ENCODE data around the gene GPR31. TPM values are rescaled to one million over a fixed set of nuclear protein-coding genes. Genes with fewer than 3 reads are reported as not detected.
A peak's percentile ranks its signal among the peaks of the same experiment; 100 is the strongest.
"Not testable (repeated sequence)": the region's sequence is repeated elsewhere in the genome, so short reads cannot be mapped to it uniquely, and the experiment has no call there.

Gene GPR31
- not detected in 2 replicates for total RNA-seq (2014; rRNA removed; shearing (Covaris generic))

- DNase-seq (ENCODE audit: low read depth), result no peak
Measured at GRCh38 chr6:167157863-167158262, at the start of gene GPR31. Gene GPR31 (minus strand): TSS chr6:167157980. CDS start chr6:167157831, 149 bp downstream.

DNA sequence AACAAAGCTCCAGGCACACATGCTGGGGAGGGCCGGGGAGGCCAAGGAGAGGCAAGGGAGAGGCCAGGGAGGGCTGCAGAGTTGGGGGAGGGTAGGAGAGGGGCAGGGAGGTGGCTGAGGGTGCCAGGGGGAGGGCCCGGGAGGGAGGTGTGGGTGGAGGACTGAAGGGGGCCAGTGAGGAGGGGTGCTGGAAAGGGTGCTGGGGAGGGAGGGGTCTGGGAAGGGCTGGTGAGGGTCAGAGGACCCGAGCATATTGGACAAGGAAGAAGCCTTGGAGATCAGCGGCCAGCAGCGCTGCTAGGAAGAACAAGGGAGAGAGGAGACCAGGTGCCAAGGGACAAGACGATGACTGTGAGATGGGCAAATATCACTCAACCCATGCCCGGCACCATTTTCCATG is 49.7 kb upstream of the GPR31 start:
- DNase-seq (ENCODE audit: low read depth), result no peak

GRCh38 chr6:167205316-167205715 is 47.5 kb upstream of the GPR31 start:
- DNase-seq (ENCODE audit: low read depth), result not testable (repeated sequence)

GRCh38 chr6:167204059-167204348 is 46.2 kb upstream of the GPR31 start:
- peak; percentile 84 for DNase-seq (ENCODE audit: low read depth)

- DNase-seq (ENCODE audit: low read depth), result peak; percentile 35
Measured at GRCh38 chr6:167203261-167204058, 45.7 kb upstream of the GPR31 start.

DNA sequence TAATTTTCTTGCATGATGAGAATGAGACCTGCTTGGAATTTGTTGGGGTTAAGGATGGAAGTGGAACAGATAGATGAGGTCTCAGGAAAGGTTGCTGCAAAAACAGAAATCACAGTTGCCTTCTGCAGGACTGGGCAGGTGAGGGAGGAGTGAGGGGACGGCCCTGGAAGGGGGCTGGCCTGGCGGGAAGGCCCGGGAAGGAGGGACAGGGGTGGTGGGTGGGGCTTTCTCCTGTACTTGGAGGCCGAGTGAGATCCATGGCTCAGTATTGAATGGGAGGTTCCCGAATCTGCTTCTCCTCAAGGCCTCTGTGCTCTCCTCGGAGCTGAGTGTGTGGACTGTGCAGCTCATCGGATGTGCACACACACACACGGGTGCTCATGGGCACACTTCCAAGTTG is 44.8 kb upstream of the GPR31 start:
- DNase-seq (ENCODE audit: low read depth), result not testable (repeated sequence)

DNA sequence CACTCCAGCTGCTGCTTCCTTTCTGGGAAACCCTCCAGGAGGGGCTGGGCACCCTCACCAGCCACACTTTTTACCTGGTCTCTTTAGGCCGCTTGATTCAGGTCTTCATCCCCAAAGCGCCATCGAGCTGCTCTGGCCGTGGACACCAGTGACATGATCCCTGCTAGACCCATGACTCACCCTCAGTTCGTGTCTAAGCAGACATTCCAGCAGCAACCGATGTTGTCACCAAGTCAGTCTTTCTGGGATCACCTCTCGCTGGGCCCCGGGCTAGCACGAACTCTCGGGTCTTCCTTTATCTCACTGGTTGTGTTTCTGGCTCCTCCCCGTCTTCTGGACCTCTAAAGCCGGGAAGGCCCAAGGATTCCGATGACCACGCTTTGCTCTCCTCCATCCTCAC is 43.0 kb upstream of the GPR31 start:
- no peak for DNase-seq (ENCODE audit: low read depth)

DNA sequence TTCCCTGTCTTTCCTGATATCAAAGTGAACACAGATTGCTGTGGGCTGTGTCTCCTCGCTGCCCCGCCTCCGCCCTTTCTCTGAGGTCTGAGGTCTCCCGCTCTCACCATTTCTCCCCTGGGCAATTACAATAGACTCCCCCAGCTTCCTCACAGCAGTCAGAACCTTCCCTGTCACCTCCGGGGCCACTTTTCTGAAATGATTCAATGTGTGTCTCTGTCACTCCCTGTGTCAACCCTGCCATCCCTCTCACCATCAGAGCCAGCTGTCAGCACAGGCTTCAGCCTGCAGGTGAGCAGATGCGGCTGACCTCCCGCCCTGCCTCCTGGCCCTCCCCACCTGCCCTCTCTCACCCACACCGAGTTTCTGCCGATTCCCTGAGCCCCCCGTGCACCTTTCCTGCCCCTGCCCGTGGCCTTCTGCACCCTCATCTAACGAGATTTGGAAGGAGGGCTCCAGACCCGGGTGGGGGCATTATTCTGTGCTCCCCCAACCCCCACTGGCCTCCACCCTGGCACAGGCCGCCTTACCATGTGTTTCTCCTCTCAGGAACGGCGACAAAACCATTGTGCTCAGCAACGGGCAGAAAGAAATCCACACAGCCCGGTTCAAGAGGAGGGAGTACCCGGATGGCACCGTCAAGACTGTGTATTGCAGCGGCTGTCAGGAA is 38.3 kb upstream of the GPR31 start:
- not testable (repeated sequence) for DNase-seq (ENCODE audit: low read depth)

- not testable (repeated sequence) for DNase-seq (ENCODE audit: low read depth)
Measured at GRCh38 chr6:167193515-167194125, 35.8 kb upstream of the GPR31 start.

GRCh38 chr6:167191043-167191583 is 33.3 kb upstream of the GPR31 start:
- not testable (repeated sequence) for DNase-seq (ENCODE audit: low read depth)

DNA sequence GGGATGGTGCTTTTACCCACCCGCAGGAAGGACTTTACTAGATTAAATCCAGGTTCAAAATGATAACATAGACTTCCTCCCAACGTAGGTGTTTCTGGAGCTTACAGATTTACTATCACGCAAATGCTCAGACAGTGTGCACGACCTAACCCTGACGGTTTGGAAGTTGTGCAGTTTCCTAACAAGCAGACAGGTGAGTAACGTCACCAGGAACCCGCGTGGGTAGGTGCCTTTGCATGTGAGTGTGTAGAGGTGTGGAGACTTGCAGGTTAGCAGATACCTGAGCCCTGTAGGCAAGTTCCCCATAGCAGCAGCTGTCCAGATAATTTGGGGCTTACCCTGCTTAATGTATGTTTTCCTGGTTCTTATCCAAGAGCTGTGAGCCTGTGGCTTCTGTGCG is 29.5 kb upstream of the GPR31 start:
- DNase-seq (ENCODE audit: low read depth), result not testable (repeated sequence)

DNA sequence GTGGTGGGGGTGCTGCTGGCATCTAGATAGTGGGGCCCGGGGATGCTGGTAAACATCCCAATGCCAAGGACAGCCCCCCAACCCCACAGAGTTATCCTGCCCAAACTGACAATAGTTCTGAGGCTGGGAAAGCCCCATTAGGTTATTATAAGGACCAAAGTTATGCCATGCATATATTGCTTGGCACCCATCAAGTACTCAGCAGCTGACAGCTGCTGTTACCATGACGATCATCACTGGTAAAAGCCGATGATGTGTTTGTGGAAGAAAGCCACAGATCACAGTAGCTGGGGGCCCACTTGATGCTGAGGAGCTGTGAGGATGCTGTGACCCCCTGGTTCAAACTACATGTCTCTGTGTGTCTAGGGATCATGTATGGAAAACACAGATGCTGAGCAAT is 27.3 kb upstream of the GPR31 start:
- DNase-seq (ENCODE audit: low read depth), result not testable (repeated sequence)

DNA sequence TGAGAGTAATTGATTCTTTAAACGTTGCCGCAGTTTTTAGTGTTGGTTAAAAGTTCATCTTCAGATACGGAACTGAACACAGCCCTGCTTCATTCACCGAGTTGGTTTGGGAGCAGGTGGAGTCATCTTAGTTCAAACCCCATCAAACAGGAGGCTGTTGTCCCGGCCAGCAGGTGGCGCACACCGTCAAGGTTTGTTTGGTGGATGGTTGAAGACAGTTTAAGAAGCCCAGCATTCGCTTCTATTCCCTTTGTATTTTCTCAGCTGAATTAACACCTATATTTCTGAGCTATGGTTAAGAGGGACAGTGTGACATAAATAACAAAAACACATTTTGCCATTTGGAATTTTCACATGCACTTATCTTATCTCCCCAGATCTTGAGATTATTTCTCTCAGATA is 25.1 kb upstream of the GPR31 start:
- not testable (repeated sequence) for DNase-seq (ENCODE audit: low read depth)

DNA sequence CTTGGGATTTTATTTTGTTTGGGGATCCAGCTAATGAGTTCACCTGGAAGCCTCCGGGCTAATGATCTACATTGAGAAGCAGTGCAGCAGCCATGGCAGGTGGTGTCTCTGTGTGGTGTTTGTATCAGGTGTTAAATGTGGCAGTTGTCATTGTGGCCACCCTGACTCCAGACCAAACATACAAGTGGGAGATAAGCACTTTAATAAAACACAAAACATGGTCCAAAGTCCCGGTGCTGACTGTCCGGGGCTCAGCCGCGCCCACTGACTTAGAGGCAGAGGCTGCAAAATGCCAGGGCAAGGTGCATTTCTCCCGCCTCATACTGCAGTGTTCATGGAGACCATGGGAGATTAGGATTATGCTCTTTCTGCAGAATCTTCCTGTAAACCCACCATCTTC is 23.6 kb upstream of the GPR31 start:
- not testable (repeated sequence) for DNase-seq (ENCODE audit: low read depth)

DNA sequence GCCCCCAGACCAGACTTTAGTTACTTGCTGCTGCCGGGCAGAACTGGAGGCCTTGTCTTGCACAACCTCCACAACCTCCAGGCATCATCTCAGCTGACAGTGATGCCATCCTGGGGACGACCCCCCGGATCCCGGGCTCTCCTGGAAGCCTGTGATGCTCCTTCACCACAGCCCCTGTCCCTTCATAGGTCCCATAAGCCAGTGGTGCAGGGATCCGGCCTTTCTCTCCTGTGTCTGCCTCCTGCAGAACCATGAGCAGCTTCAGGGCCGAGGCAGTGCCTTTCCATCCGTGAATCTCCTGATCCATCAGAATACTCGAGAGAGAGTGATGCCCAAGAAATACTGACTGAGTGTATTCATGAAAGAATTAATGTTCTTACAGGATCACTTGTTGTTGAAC is 22.3 kb upstream of the GPR31 start:
- DNase-seq (ENCODE audit: low read depth), result not testable (repeated sequence)

GRCh38 chr6:167178896-167179655 is 21.3 kb upstream of the GPR31 start:
- not testable (repeated sequence) for DNase-seq (ENCODE audit: low read depth)

DNA sequence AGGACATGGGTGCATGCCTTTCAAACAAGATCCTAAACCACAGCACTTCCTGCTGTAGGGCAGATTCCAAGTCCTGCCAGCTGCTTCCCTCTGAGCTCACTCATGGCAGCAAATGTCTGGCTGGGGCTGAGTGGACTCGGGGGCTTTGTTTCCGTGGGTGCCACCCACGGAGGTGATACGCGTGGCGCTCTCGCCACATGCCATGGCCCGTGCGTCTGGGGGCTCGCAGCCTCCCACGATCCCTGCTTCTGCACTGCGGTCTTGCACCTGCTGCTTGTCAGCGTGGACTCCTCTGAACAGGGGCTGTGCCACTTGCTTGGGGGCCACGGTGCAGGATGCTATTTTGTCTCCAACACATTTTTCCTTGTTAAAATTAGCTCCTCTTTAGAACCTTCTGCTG is 19.5 kb upstream of the GPR31 start:
- not testable (repeated sequence) for DNase-seq (ENCODE audit: low read depth)

DNA sequence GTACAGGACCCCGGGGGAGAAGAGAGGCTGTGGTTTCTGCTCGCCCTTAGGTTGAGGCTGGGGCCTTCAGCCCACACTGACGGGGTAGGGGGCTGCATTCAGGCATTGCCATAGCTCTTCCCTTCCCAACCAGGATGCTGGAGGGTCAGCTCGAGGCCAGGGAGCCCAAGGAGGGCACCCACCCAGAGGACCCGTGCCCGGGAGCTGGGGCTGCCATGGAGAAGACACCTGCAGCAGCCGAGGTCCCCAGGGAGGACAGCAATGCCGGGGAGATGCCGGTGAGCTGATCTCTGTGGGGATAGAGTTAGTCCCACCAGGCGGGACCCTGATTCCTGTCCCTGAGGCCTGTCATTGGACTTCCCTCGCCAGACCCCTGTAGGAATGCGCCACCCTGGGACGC is 14.2 kb upstream of the GPR31 start:
- not testable (repeated sequence) for DNase-seq (ENCODE audit: low read depth)

DNA sequence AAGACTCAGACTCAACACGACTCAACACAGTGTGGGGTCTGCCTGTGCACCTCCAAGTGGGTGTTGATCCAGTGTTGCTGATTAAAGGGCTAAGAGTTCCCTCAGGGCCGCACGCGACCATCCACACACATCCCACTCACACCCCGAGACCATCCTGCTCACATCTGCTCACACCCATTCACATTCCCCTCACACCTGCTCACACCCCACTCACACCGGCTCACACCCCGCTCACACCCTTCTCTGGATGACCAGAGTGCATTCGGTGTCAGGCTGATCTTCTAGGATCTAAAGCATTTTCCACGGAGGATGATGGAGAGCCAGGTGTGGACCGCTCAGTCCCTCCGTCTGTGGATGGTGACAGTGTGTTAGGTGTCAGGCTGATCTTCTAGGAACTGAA is 13.5 kb upstream of the GPR31 start:
- DNase-seq (ENCODE audit: low read depth), result not testable (repeated sequence)

- DNase-seq (ENCODE audit: low read depth), result not testable (repeated sequence)
Measured at GRCh38 chr6:167169867-167170266, 12.1 kb upstream of the GPR31 start.

GRCh38 chr6:167168296-167168695 is 10.5 kb upstream of the GPR31 start:
- not testable (repeated sequence) for DNase-seq (ENCODE audit: low read depth)

DNA sequence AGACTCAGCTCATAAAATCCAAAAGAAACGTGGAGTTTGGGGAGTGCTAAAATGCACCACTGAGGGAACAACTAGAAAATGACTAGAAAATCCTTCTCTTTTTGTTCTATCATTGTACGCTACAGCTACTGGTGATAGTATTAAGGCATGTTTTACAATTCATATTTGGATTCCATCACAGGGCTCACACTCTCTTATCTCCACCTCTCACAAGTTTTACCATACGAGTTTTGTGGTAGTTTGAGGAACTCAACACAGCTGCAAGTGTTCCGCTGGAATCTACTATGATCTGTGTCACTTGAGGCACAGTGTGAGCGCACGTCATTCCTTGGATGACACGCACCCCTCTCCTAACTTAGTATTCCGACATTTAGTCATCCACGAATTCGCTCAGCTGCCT is 9.9 kb upstream of the GPR31 start:
- DNase-seq (ENCODE audit: low read depth), result not testable (repeated sequence)
